PC-3 (cell line): ENCODE results near the gene UPK2. TPM values are rescaled to one million over a fixed set of nuclear protein-coding genes. Genes with fewer than 3 reads are reported as not detected.

Experiments used
- ATAC-seq: fragments of 200-7000 bp; cut with Tn5 transposase; 2 replicates; pipeline ENCODE4 v1.9.1; 2020; ENCODE audit warnings: mild to moderate bottlenecking, moderate library complexity
- BruUV-seq: library from RNA; stranded (reverse); fragments of 400-500 nt; replicated peaks from 2 replicates; lab custom pipeline; 2021; lab: Mats Ljungman, UMichigan
- CTCF ChIA-PET: fragments of 300-600 bp; sonication (Branson Sonifier 250); formaldehyde crosslinking; loops from one replicate; lab custom pipeline; 2022; ENCODE audit warnings: antibody characterized with exemption; lab: Charles Lee
- POLR2A ChIA-PET: fragments of 300-600 bp; sonication (Branson Sonifier 250); formaldehyde crosslinking; loops from one replicate; lab custom pipeline; 2022; ENCODE audit warnings: antibody characterized with exemption; ENCODE audit not compliant: unreplicated experiment; lab: Charles Lee
- DNase-seq: peaks from one replicate; pipeline ENCODE4 v3.0.0-alpha.2; 2015
- H2AFZ ChIP-seq: fragments of 300-600 bp; sonication (generic); 2 replicates; pipeline ENCODE4 v1.6.0; 2016; ENCODE audit warnings: antibody characterized with exemption, low read length
- H3F3A ChIP-seq: fragments of 300-600 bp; sonication (generic); one replicate; pipeline ENCODE4 v1.6.0; 2017; ENCODE audit warnings: antibody characterized with exemption, low read length, control low read depth, mild to moderate bottlenecking; ENCODE audit not compliant: unreplicated experiment
- H3K27ac ChIP-seq: fragments of 300-600 bp; sonication (generic); 2 replicates; pipeline ENCODE4 v1.5.1; 2016; ENCODE audit warnings: mild to moderate bottlenecking, low read length
- H3K27me3 ChIP-seq: fragments of 300-600 bp; sonication (generic); 2 replicates; pipeline ENCODE4 v1.6.1; 2016; ENCODE audit warnings: low read length, mixed read lengths
- H3K36me3 ChIP-seq: fragments of 300-600 bp; sonication (generic); 2 replicates; pipeline ENCODE4 v1.6.1; 2016; ENCODE audit warnings: low read depth, mixed run types, low read length, mixed read lengths
- H3K4me1 ChIP-seq: fragments of 300-600 bp; sonication (generic); 2 replicates; pipeline ENCODE4 v1.5.1; 2016; ENCODE audit warnings: low read length; ENCODE audit not compliant: insufficient read depth
- H3K4me2 ChIP-seq: fragments of 300-600 bp; sonication (generic); 2 replicates; pipeline ENCODE4 v1.6.0; 2016; ENCODE audit warnings: low read length
- H3K4me3 ChIP-seq: fragments of 300-600 bp; sonication (generic); 2 replicates; pipeline ENCODE4 v1.5.1; 2016; ENCODE audit warnings: mild to moderate bottlenecking, low read length, mixed read lengths
- H3K79me2 ChIP-seq: fragments of 300-600 bp; sonication (generic); 2 replicates; pipeline ENCODE4 v1.6.1; 2017; ENCODE audit warnings: low read length, mixed read lengths
- H3K9ac ChIP-seq: fragments of 300-600 bp; sonication (generic); 2 replicates; pipeline ENCODE4 v1.6.0; 2016; ENCODE audit warnings: mild to moderate bottlenecking, low read length
- H3K9me2 ChIP-seq: fragments of 300-600 bp; sonication (generic); replicated peaks from 2 replicates; pipeline ENCODE4 v1.6.1; 2016; ENCODE audit warnings: mixed run types, low read length, mixed read lengths
- H3K9me3 ChIP-seq: fragments of 300-600 bp; sonication (generic); 2 replicates; pipeline ENCODE4 v1.6.1; 2016; ENCODE audit warnings: low read length, mixed read lengths
- H4K20me1 ChIP-seq: fragments of 300-600 bp; sonication (generic); 2 replicates; pipeline ENCODE4 v1.6.1; 2016; ENCODE audit warnings: low read length, mixed read lengths
- CTCF ChIP-seq: fragments of 300-600 bp; sonication (generic); conservative IDR thresholded peaks from 2 replicates; pipeline ENCODE4 v1.5.1; 2017; ENCODE audit warnings: antibody characterized with exemption, low read depth, mild to moderate bottlenecking, low read length
- EZH2 ChIP-seq: fragments of 300-600 bp; sonication (generic); IDR thresholded peaks from one replicate; pipeline ENCODE4 v1.6.1; 2017; ENCODE audit warnings: antibody characterized with exemption, mild to moderate bottlenecking, low read length; ENCODE audit not compliant: unreplicated experiment
- EZH2phosphoT487 ChIP-seq: fragments of 300-600 bp; sonication (generic); IDR thresholded peaks from 2 replicates; pipeline ENCODE4 v1.6.1; 2018; ENCODE audit warnings: mild to moderate bottlenecking, antibody characterized with exemption, low read length, borderline replicate concordance
- intact Hi-C: fragments of 100-400 bp; cut with micrococcal nuclease; formaldehyde crosslinking; loops from 2 replicates; pipeline ENCODE4 v1.9.0; 2023
- total RNA-seq: library from RNA; depleted of rRNA; stranded (reverse); fragments of >200 nt; gene quantifications from 2 replicates; pipeline ENCODE4 v1.2.3, GENCODE V29; 2014

UPK2 gene
- total RNA-seq, 1 experiment from 2014 or later = 0.44 TPM

- Histone ChIP-seq H3K27me3 (no peaks in the 10 kb centered on the region), H3K79me2 (no peaks in the 10 kb centered on the region), H2AFZ (no peak overlapping the region), H3K4me1 (peaks cover 15% of the 10 kb centered on the region), H3K4me2 (no peak overlapping the region), H3K9me2 (no peaks in the 10 kb centered on the region), H3K36me3 (no peaks in the 10 kb centered on the region), H3K4me3 (no peak overlapping the region), H3K9ac (no peak overlapping the region), H4K20me1 (no peaks in the 10 kb centered on the region), H3K9me3 (no peaks in the 10 kb centered on the region), H3K27ac (no peak overlapping the region), H3F3A (no peaks in the 10 kb centered on the region)
- CTCF ChIA-PET = no interaction called here
- DNase-seq = no peak
- no peak for ATAC-seq
- POLR2A ChIA-PET = no interaction called here
- intact Hi-C loops = no loop called here
- no TSS peak for BruUV-seq
- TF ChIP-seq EZH2 (no peak), CTCF (no peak), EZH2phosphoT487 (no peak)
These were observed 16.0 kb upstream of the UPK2 start for GRCh38 chr11:118939953-118940598.

- Histone ChIP-seq H3K79me2 (no peaks in the 10 kb centered on the region), H2AFZ (no peak overlapping the region), H3K4me3 (no peak overlapping the region), H4K20me1 (no peaks in the 10 kb centered on the region), H3K9ac (no peak overlapping the region), H3K4me1 (no peaks in the 10 kb centered on the region), H3K9me2 (no peaks in the 10 kb centered on the region), H3K27ac (no peak overlapping the region), H3K4me2 (no peak overlapping the region), H3K36me3 (no peaks in the 10 kb centered on the region), H3K27me3 (no peaks in the 10 kb centered on the region), H3F3A (no peaks in the 10 kb centered on the region), H3K9me3 (no peaks in the 10 kb centered on the region)
- POLR2A ChIA-PET = no interaction called here
- TF ChIP-seq CTCF = no peak
- TF ChIP-seq EZH2phosphoT487 = no peak
- no peak for TF ChIP-seq EZH2
- ATAC-seq (no peak), DNase-seq (no peak)
- CTCF ChIA-PET = no interaction called here
- intact Hi-C loops = no loop called here
- BruUV-seq = no TSS peak
These were observed 9.0 kb upstream of the UPK2 start for GRCh38 chr11:118947091-118947490.

GRCh38 chr11:118948000-118948399 lies 8.1 kb upstream of the UPK2 start:
- Histone ChIP-seq H4K20me1 (no peaks in the 10 kb centered on the region), H3F3A (no peaks in the 10 kb centered on the region), H3K36me3 (no peaks in the 10 kb centered on the region), H3K9ac (no peak overlapping the region), H3K79me2 (no peaks in the 10 kb centered on the region), H2AFZ (no peak overlapping the region), H3K27me3 (no peaks in the 10 kb centered on the region), H3K4me1 (no peaks in the 10 kb centered on the region), H3K9me3 (no peaks in the 10 kb centered on the region), H3K27ac (no peak overlapping the region), H3K9me2 (no peaks in the 10 kb centered on the region), H3K4me2 (no peak overlapping the region), H3K4me3 (no peak overlapping the region)
- intact Hi-C loops = no loop called here
- TF ChIP-seq CTCF = no peak
- no peak for TF ChIP-seq EZH2
- TF ChIP-seq EZH2phosphoT487 = no peak
- ChIA-PET CTCF (no interaction called here), POLR2A (no interaction called here)
- ATAC-seq = peak; percentile 51
- peak; percentile 32 for DNase-seq
- no TSS peak for BruUV-seq
